ENCODE data around the gene IL15RA. TPM values are rescaled to one million over a fixed set of nuclear protein-coding genes. Genes with fewer than 3 reads are reported as not detected.

The IL15RA gene
- total RNA-seq, 1 experiment from 2014 or later: 11.0 TPM

DNA sequence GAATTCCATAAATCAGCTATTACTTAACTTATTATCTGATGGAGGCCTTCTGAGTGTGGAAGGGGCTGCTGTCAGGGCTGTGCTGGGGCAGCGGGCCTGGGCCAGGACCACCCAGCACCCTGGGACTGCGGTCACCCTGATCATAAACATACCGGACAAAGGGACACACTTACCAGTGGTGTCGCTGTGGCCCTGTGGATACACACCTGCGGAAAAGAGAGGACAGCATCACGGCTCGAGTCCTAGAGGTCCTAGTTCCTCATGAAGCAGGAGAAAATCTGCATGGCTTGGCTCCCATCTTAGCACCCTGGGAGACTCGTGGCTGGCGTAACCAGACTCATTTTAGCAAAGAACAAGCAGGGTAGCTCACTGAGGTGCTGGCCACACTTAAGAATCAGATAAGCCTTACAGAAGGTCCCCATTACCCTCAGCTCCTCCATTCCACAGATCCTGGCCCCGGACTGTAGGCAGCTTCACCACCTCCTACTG is 17.7 kb downstream of the IL15RA start:
- H3K9me3 ChIP-seq (ENCODE audit: control insufficient read depth, insufficient read depth, low read depth, low read length): no peaks in the 10 kb centered on the region
- ChIA-PET POLR2A (no interaction called here), CTCF (no interaction called here)
- TF ChIP-seq POLR2AphosphoS5 (IDR thresholded peaks at IDR 0.05; ENCODE audit: low read depth, low read length) (no peak), SIN3A (IDR thresholded peaks at IDR 0.05; ENCODE audit: borderline replicate concordance, insufficient read depth, low read depth, low read length) (no peak)
- intact Hi-C loops (cut with micrococcal nuclease; ENCODE audit: unreplicated experiment): no loop called here
- no peak overlapping the region for H3K27ac ChIP-seq (ENCODE audit: low read length)
- ATAC-seq: no peak
- H3K4me3 ChIP-seq (ENCODE audit: low read depth in 2 of 2, low read length in 2 of 2): no peak overlapping the region
- no peak for DNase-seq (ENCODE audit: low read depth, low spot score)
- H3K27me3 ChIP-seq (ENCODE audit: control insufficient read depth, insufficient read depth, low read length): no peaks in the 10 kb centered on the region
- no peaks in the 10 kb centered on the region for H3K4me1 ChIP-seq (ENCODE audit: control insufficient read depth, insufficient read depth, low read length)
- in situ Hi-C loops (cut with HindIII; ENCODE audit: low pct_unique_long_range_greater_than_20kb, low sequenced_read_pairs): no loop called here
- no TSS peak for BruUV-seq (replicated peaks)
- peaks cover under 1% of the 10 kb centered on the region; the same call in 1 of the 2 replicates for H3K36me3 ChIP-seq (ENCODE audit: control insufficient read depth, insufficient read depth, low read length)

DNA sequence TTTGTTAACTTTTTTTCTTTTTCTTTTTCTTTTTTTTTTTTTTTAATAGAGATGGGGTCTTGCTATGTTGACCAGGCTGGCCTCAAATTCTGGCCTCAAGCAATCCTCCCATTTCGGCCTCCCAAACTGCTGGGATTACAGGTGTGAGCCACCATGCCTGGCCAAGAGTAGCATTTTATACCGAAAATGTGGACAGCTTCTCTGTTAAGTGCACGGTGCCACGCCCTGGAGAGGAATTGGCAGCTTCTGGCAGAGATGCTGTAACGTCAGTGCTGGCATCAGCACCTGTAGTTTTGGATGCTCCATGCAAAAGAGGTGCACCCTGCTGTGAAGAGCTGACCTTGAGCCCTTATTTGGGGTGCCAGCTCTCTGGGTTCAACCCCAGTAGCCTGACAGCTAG is 18.2 kb downstream of the IL15RA start:
- TF ChIP-seq SIN3A (IDR thresholded peaks at IDR 0.05; ENCODE audit: borderline replicate concordance, insufficient read depth, low read depth, low read length): no peak
- TF ChIP-seq TCF7L2 (IDR thresholded peaks at IDR 0.05; ENCODE audit: low read depth, low read length): no peak
- TF ChIP-seq, protein P1, sequence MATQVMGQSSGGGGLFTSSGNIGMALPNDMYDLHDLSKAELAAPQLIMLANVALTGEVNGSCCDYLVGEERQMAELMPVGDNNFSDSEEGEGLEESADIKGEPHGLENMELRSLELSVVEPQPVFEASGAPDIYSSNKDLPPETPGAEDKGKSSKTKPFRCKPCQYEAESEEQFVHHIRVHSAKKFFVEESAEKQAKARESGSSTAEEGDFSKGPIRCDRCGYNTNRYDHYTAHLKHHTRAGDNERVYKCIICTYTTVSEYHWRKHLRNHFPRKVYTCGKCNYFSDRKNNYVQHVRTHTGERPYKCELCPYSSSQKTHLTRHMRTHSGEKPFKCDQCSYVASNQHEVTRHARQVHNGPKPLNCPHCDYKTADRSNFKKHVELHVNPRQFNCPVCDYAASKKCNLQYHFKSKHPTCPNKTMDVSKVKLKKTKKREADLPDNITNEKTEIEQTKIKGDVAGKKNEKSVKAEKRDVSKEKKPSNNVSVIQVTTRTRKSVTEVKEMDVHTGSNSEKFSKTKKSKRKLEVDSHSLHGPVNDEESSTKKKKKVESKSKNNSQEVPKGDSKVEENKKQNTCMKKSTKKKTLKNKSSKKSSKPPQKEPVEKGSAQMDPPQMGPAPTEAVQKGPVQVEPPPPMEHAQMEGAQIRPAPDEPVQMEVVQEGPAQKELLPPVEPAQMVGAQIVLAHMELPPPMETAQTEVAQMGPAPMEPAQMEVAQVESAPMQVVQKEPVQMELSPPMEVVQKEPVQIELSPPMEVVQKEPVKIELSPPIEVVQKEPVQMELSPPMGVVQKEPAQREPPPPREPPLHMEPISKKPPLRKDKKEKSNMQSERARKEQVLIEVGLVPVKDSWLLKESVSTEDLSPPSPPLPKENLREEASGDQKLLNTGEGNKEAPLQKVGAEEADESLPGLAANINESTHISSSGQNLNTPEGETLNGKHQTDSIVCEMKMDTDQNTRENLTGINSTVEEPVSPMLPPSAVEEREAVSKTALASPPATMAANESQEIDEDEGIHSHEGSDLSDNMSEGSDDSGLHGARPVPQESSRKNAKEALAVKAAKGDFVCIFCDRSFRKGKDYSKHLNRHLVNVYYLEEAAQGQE (IDR thresholded peaks at IDR 0.05; ENCODE audit: insufficient read depth in 1 of 2, low read depth in 2 of 2, low read length in 1 of 2): no peak
- TF ChIP-seq POLR2AphosphoS5 (IDR thresholded peaks at IDR 0.05; ENCODE audit: low read depth, low read length): no peak
- no peak for TF ChIP-seq CTCF (IDR thresholded peaks at IDR 0.05)
- no TSS peak for BruUV-seq (replicated peaks)
- Histone ChIP-seq H3K4me1 (ENCODE audit: control insufficient read depth, insufficient read depth, low read length) (no peaks in the 10 kb centered on the region), H3K36me3 (ENCODE audit: control insufficient read depth, insufficient read depth, low read length) (peaks cover 2% of the 10 kb centered on the region; the same call in 1 of the 2 replicates), H3K27me3 (ENCODE audit: control insufficient read depth, insufficient read depth, low read length) (no peaks in the 10 kb centered on the region), H3K27ac (ENCODE audit: low read length) (no peak overlapping the region), H3K4me3 (ENCODE audit: low read depth in 2 of 2, low read length in 2 of 2) (no peak overlapping the region), H3K9me3 (ENCODE audit: control insufficient read depth, insufficient read depth, low read depth, low read length) (no peaks in the 10 kb centered on the region)
- ChIA-PET POLR2A (no interaction called here), CTCF (no interaction called here)
- in situ Hi-C loops (cut with HindIII; ENCODE audit: low pct_unique_long_range_greater_than_20kb, low sequenced_read_pairs): no loop called here
- ATAC-seq (no peak), DNase-seq (ENCODE audit: low read depth, low spot score) (no peak)
- intact Hi-C loops (cut with micrococcal nuclease; ENCODE audit: unreplicated experiment): no loop called here

GRCh38 chr10:5958675-5959074 is 18.7 kb downstream of the IL15RA start:
- Histone ChIP-seq H3K9me3 (ENCODE audit: control insufficient read depth, insufficient read depth, low read depth, low read length) (no peaks in the 10 kb centered on the region), H3K27ac (ENCODE audit: low read length) (no peak overlapping the region), H3K4me1 (ENCODE audit: control insufficient read depth, insufficient read depth, low read length) (no peaks in the 10 kb centered on the region), H3K27me3 (ENCODE audit: control insufficient read depth, insufficient read depth, low read length) (no peaks in the 10 kb centered on the region), H3K4me3 (ENCODE audit: low read depth in 2 of 2, low read length in 2 of 2) (no peak overlapping the region), H3K36me3 (ENCODE audit: control insufficient read depth, insufficient read depth, low read length) (peaks cover 2% of the 10 kb centered on the region; the same call in 1 of the 2 replicates)
- TF ChIP-seq CTCF (IDR thresholded peaks at IDR 0.05) (no peak), SIN3A (IDR thresholded peaks at IDR 0.05; ENCODE audit: borderline replicate concordance, insufficient read depth, low read depth, low read length) (no peak), TCF7L2 (IDR thresholded peaks at IDR 0.05; ENCODE audit: low read depth, low read length) (no peak), POLR2AphosphoS5 (IDR thresholded peaks at IDR 0.05; ENCODE audit: low read depth, low read length) (no peak)
- TF ChIP-seq, protein P1 (IDR thresholded peaks at IDR 0.05; ENCODE audit: insufficient read depth in 1 of 2, low read depth in 2 of 2, low read length in 1 of 2): no peak
- DNase-seq (ENCODE audit: low read depth, low spot score) (no peak), ATAC-seq (no peak)
- ChIA-PET CTCF (no interaction called here), POLR2A (no interaction called here)
- in situ Hi-C loops (cut with HindIII; ENCODE audit: low pct_unique_long_range_greater_than_20kb, low sequenced_read_pairs): no loop called here
- BruUV-seq (replicated peaks): no TSS peak
- intact Hi-C loops (cut with micrococcal nuclease; ENCODE audit: unreplicated experiment): no loop called here
